ENCODE results near the gene PGR.

DNA sequence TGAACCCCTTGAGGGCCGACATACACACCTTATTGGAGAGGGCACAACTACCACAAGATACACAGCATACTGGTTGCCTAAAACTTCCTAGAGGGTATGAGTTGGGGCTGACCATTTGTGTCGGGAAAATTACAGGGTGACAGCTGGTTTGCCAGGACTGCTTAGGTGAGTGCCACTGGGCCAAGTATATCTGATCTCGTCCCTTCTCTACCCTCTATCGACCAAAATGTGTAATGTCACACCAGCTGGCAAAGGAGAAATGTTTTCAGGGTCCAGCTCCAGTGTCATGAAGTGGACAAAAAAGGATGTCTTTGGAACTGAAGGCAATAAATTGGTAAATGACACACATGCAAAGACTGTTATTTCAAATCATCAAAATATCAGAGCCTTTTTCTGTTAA, 126.1 kb downstream of the PGR start:
- TF ChIP-seq, protein P1, sequence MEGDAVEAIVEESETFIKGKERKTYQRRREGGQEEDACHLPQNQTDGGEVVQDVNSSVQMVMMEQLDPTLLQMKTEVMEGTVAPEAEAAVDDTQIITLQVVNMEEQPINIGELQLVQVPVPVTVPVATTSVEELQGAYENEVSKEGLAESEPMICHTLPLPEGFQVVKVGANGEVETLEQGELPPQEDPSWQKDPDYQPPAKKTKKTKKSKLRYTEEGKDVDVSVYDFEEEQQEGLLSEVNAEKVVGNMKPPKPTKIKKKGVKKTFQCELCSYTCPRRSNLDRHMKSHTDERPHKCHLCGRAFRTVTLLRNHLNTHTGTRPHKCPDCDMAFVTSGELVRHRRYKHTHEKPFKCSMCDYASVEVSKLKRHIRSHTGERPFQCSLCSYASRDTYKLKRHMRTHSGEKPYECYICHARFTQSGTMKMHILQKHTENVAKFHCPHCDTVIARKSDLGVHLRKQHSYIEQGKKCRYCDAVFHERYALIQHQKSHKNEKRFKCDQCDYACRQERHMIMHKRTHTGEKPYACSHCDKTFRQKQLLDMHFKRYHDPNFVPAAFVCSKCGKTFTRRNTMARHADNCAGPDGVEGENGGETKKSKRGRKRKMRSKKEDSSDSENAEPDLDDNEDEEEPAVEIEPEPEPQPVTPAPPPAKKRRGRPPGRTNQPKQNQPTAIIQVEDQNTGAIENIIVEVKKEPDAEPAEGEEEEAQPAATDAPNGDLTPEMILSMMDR (IDR thresholded peaks at IDR 0.05; ENCODE audit: insufficient read depth, low read depth, low read length): no peak
- no peak for TF ChIP-seq EZH2 (IDR thresholded peaks at IDR 0.05; ENCODE audit: insufficient read depth, low read length)
